DOHH2 (cell line): Measurements from ENCODE around the gene TIGD3.

Source experiments
- EZH2phosphoT487 ChIP-seq: fragments of 200-600 bp; sonication (generic); IDR thresholded peaks from 2 replicates; pipeline ENCODE4 v1.6.1; 2017; ENCODE audit warnings: borderline replicate concordance, mild to moderate bottlenecking, antibody characterized with exemption, low read length, moderate library complexity, mixed read lengths
- TF ChIP-seq, protein P1 (sequence below): fragments of 200-600 bp; sonication (generic); IDR thresholded peaks from one replicate; pipeline ENCODE4 v1.5.1; 2014; ENCODE audit warnings: antibody characterized with exemption, mild to moderate bottlenecking, low read depth, low read length; ENCODE audit not compliant: poor library complexity, severe bottlenecking

DNA sequence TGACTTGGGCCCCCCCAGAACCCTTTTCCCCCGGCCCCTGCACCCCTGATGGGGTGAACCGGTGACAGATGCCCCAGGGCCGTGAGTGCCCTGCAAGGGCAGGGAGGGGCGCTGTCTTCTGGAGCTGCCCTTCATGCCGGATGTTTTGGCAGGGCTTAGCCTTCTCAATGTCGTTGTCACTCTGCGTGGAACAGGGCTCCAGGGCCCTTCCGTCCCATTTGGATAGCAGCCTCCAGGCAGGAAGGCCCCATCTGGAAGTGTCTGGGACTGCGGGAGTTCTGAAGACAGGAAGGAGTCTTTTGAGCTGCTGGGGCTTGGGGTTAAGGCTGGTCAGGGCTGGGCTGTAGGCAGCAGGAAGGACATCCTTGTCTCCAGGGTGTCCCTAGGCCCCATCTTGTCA lies 36.4 kb downstream of the TIGD3 start:
- TF ChIP-seq, protein P1, sequence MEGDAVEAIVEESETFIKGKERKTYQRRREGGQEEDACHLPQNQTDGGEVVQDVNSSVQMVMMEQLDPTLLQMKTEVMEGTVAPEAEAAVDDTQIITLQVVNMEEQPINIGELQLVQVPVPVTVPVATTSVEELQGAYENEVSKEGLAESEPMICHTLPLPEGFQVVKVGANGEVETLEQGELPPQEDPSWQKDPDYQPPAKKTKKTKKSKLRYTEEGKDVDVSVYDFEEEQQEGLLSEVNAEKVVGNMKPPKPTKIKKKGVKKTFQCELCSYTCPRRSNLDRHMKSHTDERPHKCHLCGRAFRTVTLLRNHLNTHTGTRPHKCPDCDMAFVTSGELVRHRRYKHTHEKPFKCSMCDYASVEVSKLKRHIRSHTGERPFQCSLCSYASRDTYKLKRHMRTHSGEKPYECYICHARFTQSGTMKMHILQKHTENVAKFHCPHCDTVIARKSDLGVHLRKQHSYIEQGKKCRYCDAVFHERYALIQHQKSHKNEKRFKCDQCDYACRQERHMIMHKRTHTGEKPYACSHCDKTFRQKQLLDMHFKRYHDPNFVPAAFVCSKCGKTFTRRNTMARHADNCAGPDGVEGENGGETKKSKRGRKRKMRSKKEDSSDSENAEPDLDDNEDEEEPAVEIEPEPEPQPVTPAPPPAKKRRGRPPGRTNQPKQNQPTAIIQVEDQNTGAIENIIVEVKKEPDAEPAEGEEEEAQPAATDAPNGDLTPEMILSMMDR = peak; percentile 11
- TF ChIP-seq EZH2phosphoT487 = no peak
